Retina (tissue), 1 donor: ENCODE results near the gene CR1.
A peak's percentile ranks its signal among the peaks of the same experiment; 100 is the strongest.
"Not testable (repeated sequence)": the region's sequence is repeated elsewhere in the genome, so short reads cannot be mapped to it uniquely, and the experiment has no call there.

ENCODE experiments used
- DNase-seq: peaks from one replicate; pipeline ENCODE4 v3.0.0-alpha.2; 2016

CR1 gene

GRCh38 chr1:207646944-207647579, 151.1 kb downstream of the CR1 start:
- no peak for DNase-seq

GRCh38 chr1:207647671-207648333, 151.8 kb downstream of the CR1 start:
- no peak for DNase-seq

DNA sequence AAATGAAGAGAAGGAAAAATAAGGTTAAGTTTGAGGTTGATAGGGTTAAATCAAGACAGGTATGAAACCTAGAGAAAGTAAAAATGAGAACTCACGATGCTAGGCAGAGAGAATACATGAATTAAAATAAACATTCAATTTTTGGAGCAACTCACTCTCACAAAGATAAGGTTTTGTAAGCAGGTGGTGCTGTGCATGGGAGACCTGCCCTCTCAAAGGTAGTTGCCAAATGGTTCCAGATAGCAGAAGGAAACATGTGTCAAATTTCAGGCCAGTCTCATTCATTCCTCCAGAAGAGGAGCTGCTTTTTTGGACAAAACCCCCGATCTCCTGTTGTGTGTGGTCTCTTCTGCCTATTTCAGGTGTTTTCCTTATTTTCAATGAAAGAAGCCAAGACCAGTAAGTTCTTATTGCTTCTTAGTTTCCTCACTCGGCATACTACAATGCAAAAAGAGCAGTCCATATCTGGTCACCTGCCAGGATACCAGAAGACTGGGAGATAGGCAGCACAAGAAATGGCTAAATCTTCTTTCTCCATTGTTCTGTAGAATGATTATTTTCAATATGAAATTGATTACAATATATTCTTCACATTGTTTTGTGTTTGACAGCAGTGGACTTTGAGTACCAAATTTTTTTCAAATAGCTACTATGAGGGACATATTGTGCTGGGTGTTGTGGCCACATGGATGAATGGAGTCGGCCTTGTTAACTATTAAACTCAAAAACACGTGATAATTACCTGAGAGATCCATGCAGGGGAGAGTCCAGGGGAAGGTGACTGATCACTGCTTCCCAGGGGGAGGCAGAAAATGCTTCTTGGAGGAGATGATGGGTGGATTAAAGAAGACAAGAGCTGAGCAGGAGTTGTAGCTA, 152.6 kb downstream of the CR1 start:
- DNase-seq, result no peak

DNA sequence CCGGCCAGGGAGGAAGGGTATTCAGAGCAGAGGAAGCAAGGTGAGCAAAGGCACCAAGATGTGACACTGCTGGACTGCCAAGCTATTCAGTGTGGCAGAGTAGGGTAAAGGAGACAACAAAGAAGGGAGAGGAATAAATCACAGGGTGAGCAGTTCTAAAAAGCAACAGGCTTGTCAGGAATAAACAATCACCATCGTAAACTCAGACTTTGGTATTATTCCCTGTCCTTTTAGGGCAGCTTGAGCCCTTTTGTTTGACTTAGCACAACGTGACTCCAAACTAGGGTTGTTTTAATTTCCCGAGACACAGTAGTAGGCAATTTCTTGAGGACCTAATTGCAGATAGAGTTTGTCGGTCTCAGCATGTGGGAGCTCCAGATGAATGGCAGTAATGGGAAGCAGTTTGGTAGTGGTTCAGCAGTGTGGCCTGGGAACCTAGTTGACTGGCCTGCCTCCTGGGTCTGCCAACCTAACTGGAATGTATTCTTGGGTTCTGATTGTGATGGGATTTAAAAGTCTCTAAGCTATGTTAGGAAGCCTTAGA, 153.3 kb downstream of the CR1 start:
- DNase-seq, result no peak

DNA sequence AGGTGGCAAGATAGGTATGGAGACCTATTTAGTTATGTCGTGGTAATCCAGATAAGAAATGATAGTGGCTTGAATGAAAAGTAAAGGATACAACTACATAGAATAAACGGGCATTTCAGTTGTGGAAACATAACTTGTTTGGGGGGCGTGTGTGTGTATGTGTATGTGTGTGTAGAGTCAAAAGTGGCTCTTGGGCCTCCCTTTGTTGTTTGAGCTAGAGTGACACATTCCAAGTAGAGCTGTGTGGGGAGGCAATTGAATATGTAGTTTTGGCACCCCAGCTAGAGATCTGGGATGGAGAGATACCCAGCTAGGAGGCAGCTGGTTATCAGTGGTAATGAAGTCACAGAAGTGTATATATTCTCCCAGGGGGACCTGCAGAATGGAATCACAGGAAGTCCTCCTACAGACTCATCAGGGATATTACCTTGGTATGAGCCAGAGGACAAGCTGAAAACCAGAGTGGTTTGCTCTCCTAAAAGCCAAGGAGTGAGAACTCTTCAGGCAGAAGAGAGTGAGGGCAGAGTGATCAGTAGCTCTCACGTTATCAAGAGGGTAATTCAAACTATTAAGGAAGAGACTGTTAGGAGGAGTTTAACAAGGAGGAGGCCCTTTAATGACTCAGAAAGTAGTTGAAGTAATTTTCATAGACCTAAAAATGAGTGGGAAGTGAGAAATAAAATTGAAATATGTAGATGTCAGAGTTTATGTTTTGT, 154.1 kb downstream of the CR1 start:
- no peak for DNase-seq

GRCh38 chr1:207651583-207651982, 155.6 kb downstream of the CR1 start:
- no peak for DNase-seq

- DNase-seq, result no peak
Observed at GRCh38 chr1:207654320-207654719, 158.4 kb downstream of the CR1 start.

DNA sequence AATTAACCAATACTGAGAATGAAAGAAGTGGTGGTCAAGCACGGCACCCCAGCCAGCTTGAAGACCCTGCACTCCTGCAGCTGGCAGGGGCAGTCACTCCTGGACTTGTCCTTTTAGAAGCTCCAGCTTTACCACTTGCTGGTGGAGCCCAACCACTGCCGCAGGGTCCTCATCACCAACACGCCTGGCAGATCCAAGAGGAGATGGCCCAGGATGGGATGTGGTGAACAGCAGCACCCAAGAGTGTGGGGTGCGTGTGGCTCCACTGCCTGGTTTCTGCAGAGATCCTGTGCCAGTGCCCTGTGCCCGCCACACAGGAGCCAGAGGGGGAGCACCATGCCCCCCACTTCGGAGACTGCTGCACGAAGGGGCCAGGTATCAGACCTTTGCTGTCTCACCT, 162.5 kb downstream of the CR1 start:
- DNase-seq, result no peak

DNA sequence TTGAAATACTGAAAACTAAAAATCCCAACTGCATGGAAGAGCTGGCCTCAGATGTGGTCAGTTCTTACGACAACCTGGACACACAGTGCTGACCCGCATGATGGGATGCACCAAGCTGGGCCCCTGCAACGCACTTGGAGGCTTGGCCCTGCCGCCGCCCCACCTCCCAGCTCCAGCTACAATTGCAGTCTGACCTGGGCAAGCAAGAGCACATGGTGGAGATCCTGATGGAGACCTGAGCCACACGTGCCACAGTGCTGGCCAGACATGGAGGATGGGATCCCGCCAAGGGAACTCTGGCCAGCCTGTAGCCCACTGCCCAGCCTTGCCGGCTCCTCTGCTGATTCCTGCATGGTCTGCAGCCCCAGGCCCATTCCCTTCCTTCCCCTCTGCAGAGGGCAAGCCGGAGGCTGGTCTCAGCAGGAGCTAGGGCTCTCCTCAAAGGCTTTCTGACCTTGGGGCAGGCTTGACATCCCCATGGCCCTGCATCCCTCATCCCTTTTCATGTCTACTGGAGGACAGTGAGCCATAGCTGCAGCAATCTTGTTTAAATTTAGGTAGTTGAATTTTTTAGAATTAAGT, 163.0 kb downstream of the CR1 start:
- DNase-seq, result no peak

- DNase-seq, result no peak
Observed at GRCh38 chr1:207659545-207660153, 163.7 kb downstream of the CR1 start.

DNA sequence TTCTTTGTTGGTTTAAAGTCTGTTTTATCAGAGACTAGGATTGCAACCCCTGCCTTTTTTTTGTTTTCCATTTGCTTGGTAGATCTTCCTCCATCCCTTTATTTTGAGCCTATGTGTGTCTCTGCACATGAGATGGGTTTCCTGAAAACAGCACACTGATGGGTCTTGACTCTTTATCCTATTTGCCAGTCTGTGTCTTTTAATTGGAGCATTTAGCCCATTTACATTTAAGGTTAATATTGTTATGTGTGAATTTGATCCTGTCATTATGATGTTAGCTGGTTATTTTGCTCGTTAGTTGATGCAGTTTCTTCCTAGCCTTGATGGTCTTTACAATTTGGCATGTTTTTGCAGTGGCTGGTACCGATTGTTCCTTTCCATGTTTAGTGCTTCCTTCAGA, 165.5 kb downstream of the CR1 start:
- not testable (repeated sequence) for DNase-seq

GRCh38 chr1:207666342-207666741, 170.4 kb downstream of the CR1 start:
- DNase-seq, result no peak

DNA sequence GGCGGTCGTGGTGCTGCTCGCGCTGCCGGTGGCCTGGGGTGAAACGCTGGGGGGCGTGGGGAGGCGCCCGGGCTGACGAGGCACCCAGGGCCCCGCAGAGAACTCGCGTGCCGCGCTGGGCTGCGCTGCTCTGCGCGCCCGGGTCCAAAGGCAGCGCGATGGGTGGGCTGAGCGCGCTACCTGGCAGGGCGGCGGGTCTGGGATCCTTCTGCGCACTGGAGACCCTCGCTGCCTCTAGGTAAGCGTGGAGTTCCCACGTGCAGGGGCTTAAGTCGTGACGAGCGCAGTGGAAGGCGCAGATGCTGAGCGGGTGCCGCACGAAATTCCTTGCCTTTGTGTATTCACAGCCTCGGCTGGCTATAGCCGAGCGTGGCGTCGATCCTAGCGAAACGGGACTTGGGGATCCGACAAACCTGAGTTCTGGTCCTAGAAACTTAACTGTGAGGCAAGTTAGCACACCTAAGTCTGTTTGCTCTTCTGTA, 173.6 kb downstream of the CR1 start:
- peak; percentile 65 for DNase-seq

DNA sequence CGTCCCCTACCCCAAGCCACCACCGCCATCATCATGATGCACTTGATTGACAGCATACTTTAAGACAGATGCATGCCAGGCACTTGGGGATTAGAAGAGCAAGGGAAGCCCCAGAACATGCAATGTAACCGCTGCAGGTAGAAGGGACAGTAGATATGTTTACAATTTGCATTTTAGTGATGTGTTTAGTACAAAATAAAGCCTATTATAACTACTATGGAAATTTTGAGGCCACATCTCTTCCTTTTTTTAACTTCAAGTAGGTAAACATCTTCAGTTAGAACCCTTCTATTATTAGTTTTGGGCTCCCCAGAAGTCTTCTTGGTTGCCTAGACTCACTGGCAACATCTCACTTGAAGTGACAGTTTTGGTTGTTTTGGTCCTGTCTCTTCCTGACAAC, 174.2 kb downstream of the CR1 start:
- no peak for DNase-seq

DNA sequence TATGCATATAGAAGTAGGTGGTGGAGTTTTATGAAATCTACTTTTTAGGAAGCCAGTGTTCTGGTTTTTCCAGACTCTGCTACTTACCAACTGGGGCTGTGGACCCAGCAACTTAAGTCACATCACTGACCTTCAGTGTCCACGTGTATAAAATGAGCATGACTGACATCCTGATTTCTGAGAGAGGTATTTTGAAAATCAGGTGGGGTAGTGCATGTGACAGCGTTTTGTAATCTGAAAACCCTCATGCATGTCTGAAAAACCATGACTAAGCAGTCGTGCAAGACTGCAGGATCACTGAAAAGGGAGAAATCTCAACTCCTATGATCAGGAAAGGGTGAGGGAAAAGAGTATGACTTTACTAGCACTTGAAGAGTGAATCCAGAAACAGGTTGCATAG, 175.0 kb downstream of the CR1 start:
- no peak for DNase-seq

- no peak for DNase-seq
Observed at GRCh38 chr1:207672522-207673130, 176.7 kb downstream of the CR1 start.

DNA sequence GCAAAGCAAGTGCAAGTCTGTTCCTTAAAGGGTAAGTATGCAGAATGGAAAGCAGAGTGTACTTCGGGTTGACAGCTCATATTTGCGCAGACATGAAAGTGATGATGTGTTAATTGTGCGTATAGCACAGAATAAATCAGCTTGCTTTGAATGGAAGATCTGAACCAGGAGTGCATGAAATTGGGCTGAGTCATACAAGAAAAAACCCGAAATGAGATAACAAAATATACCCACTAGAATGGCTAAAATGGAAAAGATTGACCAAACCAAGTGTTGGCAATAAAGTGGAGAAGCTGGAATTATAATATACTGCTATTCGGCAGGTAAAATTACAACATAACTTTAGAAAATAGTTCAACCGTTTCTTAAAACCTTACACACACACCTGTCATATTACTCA, 177.4 kb downstream of the CR1 start:
- no peak for DNase-seq

- DNase-seq, result no peak
Observed at GRCh38 chr1:207676153-207676552, 180.2 kb downstream of the CR1 start.

DNA sequence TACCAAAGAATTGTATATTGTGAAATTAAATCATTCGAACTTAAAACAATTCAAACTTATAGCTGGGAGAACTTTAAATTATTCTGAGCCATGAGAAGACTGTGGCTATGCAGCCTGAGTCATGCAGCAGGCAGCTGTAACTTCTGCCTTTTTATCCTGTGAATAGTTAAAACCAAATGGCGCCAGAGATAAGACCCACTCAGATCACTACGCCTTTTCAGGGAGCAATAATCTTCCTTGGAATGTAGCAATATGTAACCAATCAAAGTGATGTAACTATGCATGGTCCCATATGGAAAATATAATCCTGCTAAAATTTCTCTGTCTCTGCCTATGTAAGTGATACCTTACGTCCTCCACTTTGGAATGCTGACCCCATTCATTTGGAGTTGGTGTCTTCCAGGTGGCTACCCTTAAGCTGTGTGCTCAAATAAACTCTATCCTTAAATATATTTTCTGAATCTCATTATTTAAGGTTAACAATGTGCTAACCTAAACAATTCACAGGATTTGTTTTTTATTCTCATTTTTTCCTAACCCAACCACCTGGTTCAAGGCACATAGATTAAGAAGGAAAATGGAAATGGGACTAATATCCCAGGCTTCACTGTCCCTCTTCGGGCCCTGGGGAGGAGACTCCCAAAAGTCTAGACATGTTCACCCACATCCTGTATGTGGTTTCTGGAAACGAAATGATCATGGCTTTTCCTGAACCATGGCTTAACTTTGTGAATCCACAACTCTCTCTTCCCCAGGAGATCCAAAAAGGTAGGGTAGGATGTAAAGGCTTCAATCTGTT, 184.8 kb downstream of the CR1 start:
- not testable (repeated sequence) for DNase-seq

- DNase-seq, result not testable (repeated sequence)
Observed at GRCh38 chr1:207682872-207683434, 187.0 kb downstream of the CR1 start.
